Heart left ventricle (tissue), 13 donors: ENCODE data around the gene LRP1-AS.

ENCODE experiments used
- POLR2A ChIP-seq, 2 donors: fragments of 450-650 bp; IDR thresholded peaks; one replicate each; pipeline ENCODE4 v1.6.1; 2017; ENCODE audit warnings: antibody characterized with exemption in 2 of 2, mild to moderate bottlenecking in 2 of 2, moderate library complexity in 2 of 2
- TF ChIP-seq, protein P1 (sequence below), 12 donors: fragments of 200-600 bp; sonication (generic) in 4 of 12; IDR thresholded peaks; one replicate each; pipeline versions ENCODE4 v1.5.0 to v1.8.0; 2018 to 2022; ENCODE audit warnings: antibody characterized with exemption in 12 of 12, mild to moderate bottlenecking in 5 of 12
- donor health status: ischemic (EF 13 %, LVEDD 7.1; RV severe dilation, severe dysfunction).
- donor health status: DM: no; HTN: yes; CAD: no.
- donor health status: DM: no; HTN: no; CAD: no.
- donor health status: ischemic (EF 25% LVEDD 6.9; RV normal size, moderate dysfunction).
- donor health status: ischemic (EF 25% LVEDD 5.7; RV mildly dilated, moderate dysfunction).
- donor health status: ischemic (EF 35%, LVEDD 5.7; RV mildly dilated, moderate dysfunction).
- donor health status: nonischemic (EF 11% LVEDD 7.7; RV severe dilation, severe dysfunction).
- donor health status: DM: yes; HTN: yes; CAD: no.
- donor health status: PGD.
- donor health status: ischemic (EF 29% LVEDD 5.4; RV normal size, mild dysfunction).
- donor health status: nonischemic (EF 23%, LVEDD 6.1; RV moderate dilation, normal function).

DNA sequence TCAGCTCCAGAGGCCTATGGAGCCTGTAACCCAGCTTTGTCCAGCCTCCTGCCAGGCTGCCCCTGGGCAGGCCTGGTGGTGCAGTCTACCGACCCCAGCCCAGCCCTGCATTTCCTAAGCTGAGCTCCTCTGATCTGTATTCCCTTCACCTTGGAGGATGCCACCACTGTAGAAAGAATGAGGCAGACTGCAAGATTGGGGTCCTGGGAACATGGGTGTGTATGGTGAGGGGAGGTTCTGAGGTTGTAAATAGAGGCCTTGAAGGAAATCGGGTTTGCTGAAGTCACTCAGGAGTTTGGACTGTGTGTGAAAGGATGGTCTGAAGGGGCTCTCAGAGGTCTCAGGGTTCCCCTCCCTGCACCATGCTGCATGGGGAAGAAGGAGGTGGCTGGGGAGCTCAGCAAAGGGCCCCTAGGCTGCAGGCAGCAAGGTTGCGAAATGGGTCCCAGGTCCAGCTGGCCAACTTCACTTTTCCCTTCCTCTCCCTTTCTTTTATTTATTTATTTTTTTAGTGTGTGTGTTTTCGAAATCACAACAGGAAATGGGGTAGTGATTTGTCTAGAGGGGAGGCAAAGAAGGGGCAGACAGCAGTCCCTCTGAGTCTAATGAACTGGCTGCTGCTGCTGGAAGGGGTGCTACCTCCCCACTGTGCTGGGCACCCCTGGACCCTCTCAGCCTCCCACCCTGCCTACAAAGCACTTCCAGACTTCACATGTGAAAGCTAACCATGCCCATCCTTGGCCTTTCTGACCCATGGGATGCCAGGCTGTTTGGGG, 1.2 kb upstream of the LRP1-AS start:
- TF ChIP-seq, protein P1, sequence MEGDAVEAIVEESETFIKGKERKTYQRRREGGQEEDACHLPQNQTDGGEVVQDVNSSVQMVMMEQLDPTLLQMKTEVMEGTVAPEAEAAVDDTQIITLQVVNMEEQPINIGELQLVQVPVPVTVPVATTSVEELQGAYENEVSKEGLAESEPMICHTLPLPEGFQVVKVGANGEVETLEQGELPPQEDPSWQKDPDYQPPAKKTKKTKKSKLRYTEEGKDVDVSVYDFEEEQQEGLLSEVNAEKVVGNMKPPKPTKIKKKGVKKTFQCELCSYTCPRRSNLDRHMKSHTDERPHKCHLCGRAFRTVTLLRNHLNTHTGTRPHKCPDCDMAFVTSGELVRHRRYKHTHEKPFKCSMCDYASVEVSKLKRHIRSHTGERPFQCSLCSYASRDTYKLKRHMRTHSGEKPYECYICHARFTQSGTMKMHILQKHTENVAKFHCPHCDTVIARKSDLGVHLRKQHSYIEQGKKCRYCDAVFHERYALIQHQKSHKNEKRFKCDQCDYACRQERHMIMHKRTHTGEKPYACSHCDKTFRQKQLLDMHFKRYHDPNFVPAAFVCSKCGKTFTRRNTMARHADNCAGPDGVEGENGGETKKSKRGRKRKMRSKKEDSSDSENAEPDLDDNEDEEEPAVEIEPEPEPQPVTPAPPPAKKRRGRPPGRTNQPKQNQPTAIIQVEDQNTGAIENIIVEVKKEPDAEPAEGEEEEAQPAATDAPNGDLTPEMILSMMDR (IDR thresholded peaks at IDR 0.05) = no peak
- no peak for TF ChIP-seq POLR2A (IDR thresholded peaks at IDR 0.05)
